GM18511 (cell line): Measurements from ENCODE around the gene ARHGAP12.
A peak's percentile ranks its signal among the peaks of the same experiment; 100 is the strongest.

Source experiments
- ATAC-seq: cut with Tn5 transposase; IDR thresholded peaks from one replicate; pipeline ENCODE4 v1.9.1; 2021; ENCODE audit warnings: mild to moderate bottlenecking, moderate library complexity; ENCODE audit not compliant: unreplicated experiment

Gene ARHGAP12

DNA sequence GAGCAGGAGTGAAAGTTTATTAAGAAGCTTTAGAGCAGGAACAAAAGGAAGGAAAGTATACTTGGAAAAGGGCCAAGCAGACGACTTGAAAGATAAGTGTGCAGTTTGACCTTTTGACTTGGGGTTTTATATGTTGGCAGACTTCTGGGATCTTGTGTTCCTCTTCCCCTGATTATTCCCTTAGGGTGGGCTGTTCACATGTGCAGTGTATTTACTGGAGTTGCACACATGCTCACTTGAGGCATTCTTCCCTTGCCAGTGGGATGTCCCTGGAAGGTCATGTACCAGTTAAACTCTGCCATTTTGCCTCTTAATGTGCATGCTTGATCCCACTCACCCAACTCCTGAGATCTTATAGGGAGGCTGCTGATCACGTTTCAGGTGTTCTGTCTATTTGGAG lies 23.4 kb upstream of the ARHGAP12 start:
- no peak for ATAC-seq

- no peak for ATAC-seq
Measured at GRCh38 chr10:31949266-31949665, 20.6 kb upstream of the ARHGAP12 start.

GRCh38 chr10:31948021-31948420 lies 19.4 kb upstream of the ARHGAP12 start:
- no peak for ATAC-seq

DNA sequence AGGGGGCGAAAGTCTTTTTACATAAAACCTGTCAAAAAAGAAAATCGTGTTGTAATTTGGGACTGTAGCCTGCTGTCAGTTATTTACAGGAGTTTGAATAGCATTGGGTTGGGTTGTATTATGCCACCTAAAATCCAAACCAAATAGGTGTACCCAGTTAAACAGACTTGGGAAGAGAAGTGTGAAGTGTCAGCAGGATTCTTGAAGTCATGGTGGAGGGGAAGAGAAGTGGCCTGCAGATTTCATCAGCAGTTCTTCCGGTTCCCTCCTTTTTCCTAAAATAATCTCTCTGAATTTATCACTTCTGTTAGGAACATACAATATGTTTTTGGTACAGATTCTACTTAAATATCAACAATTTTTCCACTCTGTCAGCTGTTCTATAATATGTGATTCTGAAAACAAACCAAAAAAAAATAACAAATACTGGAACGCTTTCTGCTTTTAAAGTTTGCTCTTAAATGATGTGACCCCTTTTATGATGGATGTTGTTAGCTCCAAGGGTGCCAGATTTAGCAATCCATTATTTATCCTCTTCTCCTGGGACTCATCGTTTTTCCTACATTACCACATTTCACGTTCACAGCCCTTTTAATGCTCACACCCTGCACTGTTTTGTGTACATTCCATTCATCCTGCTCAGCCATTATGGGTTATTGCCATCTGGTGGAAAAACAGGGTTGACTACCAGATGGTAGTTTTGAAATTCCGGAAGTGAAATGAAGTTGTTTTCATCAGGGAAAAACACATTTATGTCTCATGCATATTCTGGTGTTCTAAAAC lies 18.7 kb upstream of the ARHGAP12 start:
- ATAC-seq = no peak

DNA sequence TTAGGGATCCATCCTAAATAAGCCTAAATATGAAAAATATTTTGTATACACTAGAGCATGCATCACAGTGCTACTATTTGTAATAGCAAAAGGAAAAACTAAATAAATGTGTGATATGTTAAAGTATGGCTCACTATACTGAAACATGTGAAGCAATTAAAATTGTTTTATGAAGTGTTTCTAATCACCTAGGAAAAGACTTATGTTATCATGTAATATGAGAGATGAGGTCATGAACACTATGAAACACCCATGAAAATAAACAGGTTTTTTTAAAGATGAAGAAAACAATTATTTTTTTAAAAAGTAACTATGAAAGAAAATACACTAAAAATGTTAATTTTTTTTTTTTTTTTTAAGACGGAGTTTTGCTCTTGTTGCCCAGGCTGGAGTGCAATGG lies 16.8 kb upstream of the ARHGAP12 start:
- ATAC-seq = no peak

- no peak for ATAC-seq
Measured at GRCh38 chr10:31944071-31944433, 15.4 kb upstream of the ARHGAP12 start.

GRCh38 chr10:31942892-31943291 lies 14.3 kb upstream of the ARHGAP12 start:
- ATAC-seq = no peak

DNA sequence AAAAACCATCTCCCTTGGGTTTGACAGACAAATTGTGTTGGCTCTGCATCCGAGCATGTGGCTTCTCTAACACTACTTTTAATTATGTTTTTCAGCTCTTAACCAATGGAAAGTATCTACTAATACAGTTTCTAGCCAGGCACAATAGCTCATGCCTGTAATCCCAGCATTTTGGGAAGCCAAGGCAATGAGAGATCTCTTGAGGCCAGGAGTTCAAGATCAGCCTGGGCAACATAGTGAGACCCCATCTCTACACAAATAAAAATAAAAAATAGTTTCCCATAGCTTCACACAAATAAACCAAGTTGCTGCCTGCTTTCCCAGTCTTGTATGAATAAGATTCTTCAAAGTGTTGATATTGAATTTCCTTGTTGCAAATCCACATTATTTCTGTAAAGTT lies 13.8 kb upstream of the ARHGAP12 start:
- ATAC-seq = no peak

DNA sequence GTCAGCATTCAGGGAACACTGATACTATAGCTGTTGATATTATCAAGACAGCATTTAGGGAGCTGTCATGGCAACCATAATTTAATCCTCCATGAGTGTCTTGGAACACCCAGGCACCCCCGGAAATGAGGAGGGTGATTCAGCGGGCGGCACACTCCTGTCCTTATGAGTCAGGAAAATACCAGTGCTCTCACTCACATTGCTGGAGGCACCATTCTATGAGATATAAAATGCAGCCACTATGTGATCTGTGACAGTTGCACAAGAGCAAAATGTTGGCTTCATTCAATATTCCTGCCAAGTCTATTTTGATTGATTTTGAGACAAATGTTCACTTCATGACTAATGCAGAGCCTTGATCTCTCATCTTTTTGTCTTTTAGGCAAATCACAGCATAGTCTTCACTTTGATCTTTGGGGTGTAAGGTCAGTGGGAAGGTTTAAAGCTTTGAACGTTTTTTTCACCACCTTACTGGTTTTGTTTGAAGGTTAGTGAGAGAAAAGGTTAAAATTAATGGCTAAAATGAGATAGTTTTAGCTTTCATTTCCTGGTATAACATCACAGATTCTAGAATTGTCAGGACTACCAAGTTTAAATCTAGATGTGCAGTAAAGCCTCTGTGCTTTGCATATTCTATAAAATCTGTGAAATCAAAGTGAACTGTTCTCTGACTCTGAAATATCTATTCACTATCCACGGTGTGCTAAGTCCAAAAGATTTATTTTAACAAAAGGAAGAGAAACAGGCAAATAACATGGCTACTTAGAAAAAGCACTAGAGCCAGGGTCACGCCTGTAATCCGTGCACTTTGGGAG lies 12.4 kb upstream of the ARHGAP12 start:
- no peak for ATAC-seq

DNA sequence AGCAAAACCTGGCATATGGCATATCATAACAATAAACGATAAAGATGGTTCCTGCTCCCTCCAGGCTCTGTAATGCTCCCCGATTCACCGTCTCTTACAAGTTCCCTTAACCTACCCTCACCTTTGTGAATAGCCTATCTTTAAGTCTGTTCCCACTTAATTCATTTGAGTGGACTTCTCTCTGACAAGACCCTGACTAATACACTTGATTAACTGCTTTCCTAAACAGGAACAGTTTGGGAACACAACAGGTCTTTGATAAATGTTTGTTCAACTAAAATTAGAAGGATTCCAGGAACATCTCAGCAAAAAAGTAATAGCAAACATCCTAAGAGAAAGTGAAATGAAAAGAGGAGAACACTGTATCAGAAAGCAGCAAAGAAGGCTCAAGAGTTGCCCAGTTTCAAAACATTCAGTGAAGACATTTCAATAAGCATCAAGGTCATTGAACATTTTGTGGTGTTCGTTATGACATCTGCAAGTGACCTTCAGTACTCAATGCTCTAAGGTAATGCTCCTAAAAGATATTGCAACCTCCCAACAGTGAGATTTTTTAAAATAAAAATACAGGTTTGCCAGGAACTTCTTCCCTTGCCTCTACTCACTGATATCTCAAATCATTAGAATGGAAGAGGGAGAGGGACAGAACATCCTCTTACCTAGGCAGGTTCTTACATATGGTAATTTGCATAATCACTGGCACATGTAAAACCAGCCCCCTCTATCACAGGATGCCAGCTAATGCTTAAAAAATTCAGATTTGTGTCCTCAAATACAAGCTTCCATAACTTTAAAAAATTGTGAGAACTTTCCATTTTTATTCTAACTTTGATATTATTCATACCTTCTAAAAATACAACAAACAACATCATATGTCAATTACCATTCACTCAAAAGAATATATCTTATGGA lies 11.4 kb upstream of the ARHGAP12 start:
- no peak for ATAC-seq

DNA sequence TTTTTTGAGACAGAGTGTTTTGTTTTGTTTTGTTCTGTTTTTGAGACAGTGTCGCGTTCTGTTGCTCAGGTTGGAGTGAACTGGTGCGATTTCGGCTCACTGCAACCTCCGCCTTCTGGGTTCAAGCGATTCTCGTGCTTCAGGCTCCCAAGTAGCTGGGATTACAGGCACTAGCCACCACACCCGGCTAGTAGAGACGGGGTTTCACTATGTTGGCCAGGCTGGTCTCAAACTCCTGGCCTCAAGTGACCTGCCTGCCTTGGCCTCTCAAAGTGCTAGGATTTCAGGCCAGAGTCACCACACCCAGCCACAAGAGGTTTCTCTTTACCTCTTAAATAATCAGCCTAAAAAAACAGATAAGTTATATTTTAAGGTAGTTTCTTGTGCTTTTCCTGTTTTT lies 8.7 kb upstream of the ARHGAP12 start:
- ATAC-seq = no peak

DNA sequence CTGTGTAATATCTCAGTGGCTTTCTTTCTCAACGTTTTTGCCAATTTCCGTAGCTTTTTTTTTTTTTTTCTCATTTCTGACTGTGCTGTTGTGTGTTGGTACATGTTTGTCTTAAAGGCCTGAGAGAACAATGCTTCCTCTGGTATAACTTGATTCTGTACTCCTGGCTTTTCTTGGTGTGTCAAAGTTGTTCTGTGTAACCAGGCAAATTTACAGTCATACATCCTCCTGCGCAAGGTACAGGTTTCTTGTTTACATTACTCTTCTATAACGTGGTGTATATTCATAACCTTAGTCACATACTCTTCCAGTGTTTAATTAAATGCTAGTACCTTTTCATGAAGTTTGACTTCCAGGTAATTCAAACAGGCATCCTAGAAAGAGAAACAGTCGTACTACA lies 8.3 kb upstream of the ARHGAP12 start:
- no peak for ATAC-seq

DNA sequence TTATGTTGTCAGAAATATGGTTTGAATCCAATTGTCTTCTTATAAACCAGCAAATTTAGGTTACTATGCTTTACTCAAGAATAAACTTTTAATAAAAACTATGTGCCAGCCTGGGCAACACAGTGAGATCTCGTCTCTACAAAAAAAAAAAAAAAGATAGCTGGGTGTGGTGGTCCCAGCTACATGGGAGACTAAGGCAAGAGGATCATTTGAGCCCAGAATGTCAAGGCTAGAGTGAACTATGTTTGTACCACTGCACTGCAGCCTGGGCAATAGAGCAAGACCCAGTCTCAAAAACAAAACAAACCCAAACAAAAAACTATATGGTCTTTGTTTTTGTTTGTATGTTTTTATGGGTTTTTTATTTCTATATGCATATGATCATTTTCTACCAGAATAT lies 7.5 kb upstream of the ARHGAP12 start:
- no peak for ATAC-seq

GRCh38 chr10:31935678-31936077 lies 7.0 kb upstream of the ARHGAP12 start:
- ATAC-seq = no peak

- no peak for ATAC-seq
Measured at GRCh38 chr10:31932838-31933237, 4.2 kb upstream of the ARHGAP12 start.

GRCh38 chr10:31930856-31931255 lies 2.2 kb upstream of the ARHGAP12 start:
- no peak for ATAC-seq

GRCh38 chr10:31930023-31930751 lies 1.6 kb upstream of the ARHGAP12 start:
- peak; percentile 36 for ATAC-seq

GRCh38 chr10:31929261-31930022 lies 811 bp upstream of the ARHGAP12 start:
- peak; percentile 32 for ATAC-seq

DNA sequence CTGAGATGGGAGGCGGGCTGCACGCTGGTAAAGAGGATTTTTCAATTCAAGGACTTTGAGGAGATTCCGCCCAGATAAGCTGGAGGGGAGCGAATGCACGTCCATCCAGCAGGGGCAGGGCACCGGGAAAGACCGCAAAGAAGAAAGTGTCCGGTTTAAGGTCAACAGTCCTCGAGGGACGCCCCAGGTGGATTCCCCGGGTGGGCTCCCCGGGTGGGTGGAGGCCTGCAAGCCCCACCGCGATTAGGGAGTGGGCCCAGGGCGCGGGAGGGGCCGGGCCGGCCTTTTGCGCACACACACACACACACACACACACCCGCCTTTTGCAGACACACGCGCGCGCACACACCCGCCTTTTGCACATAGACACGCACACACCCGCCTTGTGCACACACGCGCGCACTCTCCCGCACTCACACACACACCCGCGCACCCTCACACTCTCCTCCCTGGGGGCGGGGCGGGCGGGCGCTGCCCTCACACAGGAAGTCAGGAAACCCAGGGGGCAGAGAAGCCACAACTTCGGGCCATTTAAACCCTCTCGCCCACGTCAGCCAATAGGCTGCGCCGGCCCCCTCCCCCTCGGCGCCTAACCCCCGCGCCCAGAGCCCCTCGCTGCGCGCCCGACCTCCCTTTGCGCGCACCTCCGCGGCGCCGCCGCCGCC lies 615 bp downstream of the ARHGAP12 start:
- peak; percentile 51 for ATAC-seq

GRCh38 chr10:31927565-31927883 lies 1.1 kb downstream of the ARHGAP12 start:
- no peak for ATAC-seq
